GM10266 (cell line): ENCODE measurements around the gene IGFBP1.
"Not testable (repeated sequence)": the region's sequence is repeated elsewhere in the genome, so short reads cannot be mapped to it uniquely, and the experiment has no call there.

Experiments
- DNase-seq: peaks from one replicate; pipeline ENCODE4 v3.0.0; 2012; ENCODE audit errors: extremely low spot score
- CTCF ChIP-seq: IDR thresholded peaks from 2 replicates; pipeline ENCODE4 v1.5.1; 2012; ENCODE audit warnings: mild to moderate bottlenecking, low read depth; ENCODE audit not compliant: control insufficient read depth, insufficient read depth; ENCODE audit errors: missing control alignments

Gene IGFBP1

GRCh38 chr7:45888185-45888992 lies at the start of gene IGFBP1:
Gene IGFBP1 (plus strand): TSS chr7:45888488. CDS start chr7:45888653, 165 bp downstream.
- TF ChIP-seq CTCF = no peak
- no peak for DNase-seq

GRCh38 chr7:45838852-45839251 lies 49.4 kb upstream of the IGFBP1 start:
- DNase-seq = not testable (repeated sequence)

DNA sequence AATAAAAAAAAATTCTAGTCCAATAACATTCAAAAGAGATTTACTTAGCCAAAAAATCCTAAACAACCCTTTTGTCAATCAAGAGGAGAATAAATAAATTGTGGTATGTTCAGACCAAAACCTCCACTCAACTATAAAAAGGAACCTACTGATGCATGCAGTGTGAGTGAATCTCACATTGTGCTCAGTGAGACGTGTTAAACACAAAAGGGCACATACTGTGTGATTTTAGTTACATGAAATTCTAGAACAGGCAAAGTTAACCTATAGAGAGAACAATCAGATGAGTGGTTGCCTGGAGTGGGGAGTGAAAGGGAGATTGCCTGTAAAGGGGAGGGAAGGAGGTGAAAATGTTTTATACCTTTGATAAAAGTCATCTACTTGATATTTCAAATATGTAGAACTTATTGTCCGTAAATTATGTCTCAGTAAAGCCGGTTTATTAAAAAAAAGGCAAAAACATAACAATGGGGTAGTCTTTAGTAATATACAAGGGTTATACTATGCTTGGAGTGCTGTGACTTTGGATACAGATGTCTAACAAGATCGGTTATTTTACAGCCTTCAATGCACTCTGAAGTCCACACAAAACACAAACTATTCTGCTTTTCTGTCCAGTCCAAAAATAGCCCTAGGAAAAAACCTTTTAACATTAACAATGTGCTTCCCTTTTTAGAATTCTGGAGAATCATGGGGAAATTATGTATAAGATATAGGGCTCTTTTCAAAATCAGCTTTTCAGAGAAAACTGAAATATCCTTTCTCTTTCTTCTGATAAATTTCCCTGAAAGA lies 46.2 kb upstream of the IGFBP1 start:
- not testable (repeated sequence) for DNase-seq

GRCh38 chr7:45846536-45846935 lies 41.8 kb upstream of the IGFBP1 start:
- not testable (repeated sequence) for DNase-seq

DNA sequence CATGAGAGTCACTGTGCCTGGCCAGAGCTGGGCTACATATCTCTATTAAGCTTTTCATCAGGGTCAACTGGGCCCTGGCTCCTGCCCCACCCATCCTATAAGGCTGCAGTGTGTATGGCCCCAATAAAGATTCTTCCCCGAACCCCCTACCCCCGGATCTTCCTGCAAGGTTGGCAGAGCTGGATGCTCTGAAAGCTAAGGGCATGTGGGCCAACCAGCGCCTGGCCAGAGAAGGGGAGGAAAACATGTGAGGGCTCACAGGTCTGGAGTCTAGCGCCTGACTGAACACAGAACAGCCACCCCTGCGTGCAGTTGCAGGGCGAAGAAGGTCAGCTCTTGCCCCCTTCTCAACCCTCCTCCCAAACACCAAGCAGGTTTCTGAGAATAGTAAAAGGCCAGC lies 39.6 kb upstream of the IGFBP1 start:
- not testable (repeated sequence) for DNase-seq

- not testable (repeated sequence) for DNase-seq
Observed at GRCh38 chr7:45852984-45853383, 35.3 kb upstream of the IGFBP1 start.

GRCh38 chr7:45853491-45853890 lies 34.8 kb upstream of the IGFBP1 start:
- not testable (repeated sequence) for DNase-seq

GRCh38 chr7:45855680-45856079 lies 32.6 kb upstream of the IGFBP1 start:
- DNase-seq = not testable (repeated sequence)

- DNase-seq = not testable (repeated sequence)
Observed at GRCh38 chr7:45856888-45857287, 31.4 kb upstream of the IGFBP1 start.

GRCh38 chr7:45863715-45864114 lies 24.6 kb upstream of the IGFBP1 start:
- TF ChIP-seq CTCF = no peak

GRCh38 chr7:45865594-45866410 lies 22.5 kb upstream of the IGFBP1 start:
- no peak for DNase-seq
- TF ChIP-seq CTCF = no peak

More at GRCh38 chr7:45863715-45864114, 24.6 kb upstream of the IGFBP1 start:
- no peak for DNase-seq
